NCI-H1694 treated with DMSO at 0.1 percent for 48 hours (cell line): ENCODE data around the gene PCDH12.

Experiments used
- DNase-seq: peaks from one replicate; lab custom pipeline; 2025; lab: John Stamatoyannopoulos, UW

PCDH12 gene

DNA sequence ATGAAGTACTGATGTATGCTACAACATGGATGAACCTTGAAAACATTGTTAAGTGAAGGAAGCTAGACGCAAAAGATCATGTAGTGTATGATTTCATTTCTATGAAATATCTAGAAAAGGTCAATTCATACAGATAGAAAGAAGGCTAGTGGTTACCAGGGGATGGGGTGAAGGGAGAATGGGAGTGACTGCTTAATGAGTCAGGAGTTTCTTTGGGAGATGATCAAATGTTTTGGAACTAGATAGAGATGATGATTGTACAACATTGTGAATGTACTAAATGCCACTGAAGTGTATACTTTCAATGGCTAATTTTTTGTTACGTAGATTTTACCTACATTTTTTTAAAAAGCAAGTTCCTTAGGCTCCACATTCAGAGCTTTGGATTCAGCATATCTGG is 49.2 kb downstream of the PCDH12 start:
- DNase-seq = no peak

DNA sequence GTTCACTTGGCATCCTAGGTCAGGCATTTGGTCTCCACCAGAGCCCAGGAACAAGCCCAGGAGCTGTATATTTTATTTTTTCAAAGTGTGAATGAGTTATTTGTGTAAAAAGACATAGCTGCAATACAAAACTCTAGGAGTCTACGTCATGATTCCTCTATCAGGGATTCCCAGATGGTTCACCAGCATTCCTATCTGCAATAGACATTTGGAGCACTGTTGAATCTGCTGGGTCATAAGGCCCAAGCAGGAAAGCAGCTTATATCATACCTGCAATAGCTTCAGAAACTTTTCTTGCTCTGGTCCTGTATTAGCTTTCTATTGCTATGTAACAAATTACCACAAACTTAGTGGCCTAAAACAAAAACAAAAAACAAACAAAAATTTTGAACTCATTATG is 51.0 kb downstream of the PCDH12 start:
- DNase-seq = no peak

DNA sequence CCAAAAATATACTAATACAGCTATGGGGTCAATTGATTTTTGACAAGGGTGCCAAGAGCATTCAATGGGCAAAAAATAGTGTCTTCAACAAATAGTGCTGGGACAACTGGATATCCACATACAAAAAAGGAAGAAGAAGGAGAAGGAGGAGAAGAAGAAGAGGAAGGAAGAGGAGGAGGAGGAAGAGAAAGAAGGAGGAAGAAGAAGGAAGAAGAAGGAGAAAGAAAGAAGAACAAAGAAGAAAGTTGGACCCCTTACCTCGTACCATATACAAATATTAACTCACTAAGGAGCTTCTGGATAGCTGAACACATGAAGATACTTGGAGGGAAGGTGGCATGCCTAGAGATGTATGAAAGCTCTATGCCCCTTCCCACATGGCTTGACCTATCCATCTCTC is 51.5 kb downstream of the PCDH12 start:
- DNase-seq = no peak

DNA sequence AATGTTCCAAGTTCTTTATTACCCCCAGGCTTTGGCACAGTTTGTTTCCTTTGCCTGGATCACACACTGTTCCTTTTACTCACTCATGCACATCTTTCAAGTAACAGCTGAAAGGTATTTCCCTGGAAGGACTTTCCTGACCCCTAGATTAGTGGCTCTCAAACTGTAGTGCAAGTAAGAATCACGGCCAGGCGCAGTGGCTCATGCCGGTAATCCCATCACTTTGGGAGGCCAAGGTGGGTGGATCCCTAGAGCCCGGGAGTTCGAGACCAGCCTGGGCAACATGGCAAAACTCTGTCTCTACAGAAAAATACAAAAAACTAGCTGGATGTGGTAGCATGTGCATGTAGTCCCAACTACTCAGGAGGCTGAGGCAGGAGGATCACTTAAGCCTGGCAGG is 53.5 kb downstream of the PCDH12 start:
- no peak for DNase-seq

DNA sequence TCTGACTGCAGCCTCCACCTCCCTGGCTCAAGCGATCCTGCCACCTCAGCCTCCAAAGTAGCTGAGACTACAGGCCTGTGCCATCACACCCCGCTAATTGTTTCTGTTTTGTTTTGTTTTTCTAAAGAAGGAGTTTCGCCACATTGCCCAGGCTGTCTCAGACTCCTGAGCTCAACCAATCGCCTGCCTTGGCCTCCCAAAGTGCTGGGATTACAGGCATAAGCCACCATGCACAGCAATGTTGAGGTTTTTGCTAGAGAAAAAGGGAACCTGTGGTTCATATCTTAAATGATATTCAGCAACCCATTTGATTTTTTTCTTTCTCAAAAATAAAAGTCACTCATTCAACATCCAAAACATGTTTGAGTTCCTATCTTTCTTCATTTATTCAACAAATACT is 54.7 kb downstream of the PCDH12 start:
- no peak for DNase-seq

DNA sequence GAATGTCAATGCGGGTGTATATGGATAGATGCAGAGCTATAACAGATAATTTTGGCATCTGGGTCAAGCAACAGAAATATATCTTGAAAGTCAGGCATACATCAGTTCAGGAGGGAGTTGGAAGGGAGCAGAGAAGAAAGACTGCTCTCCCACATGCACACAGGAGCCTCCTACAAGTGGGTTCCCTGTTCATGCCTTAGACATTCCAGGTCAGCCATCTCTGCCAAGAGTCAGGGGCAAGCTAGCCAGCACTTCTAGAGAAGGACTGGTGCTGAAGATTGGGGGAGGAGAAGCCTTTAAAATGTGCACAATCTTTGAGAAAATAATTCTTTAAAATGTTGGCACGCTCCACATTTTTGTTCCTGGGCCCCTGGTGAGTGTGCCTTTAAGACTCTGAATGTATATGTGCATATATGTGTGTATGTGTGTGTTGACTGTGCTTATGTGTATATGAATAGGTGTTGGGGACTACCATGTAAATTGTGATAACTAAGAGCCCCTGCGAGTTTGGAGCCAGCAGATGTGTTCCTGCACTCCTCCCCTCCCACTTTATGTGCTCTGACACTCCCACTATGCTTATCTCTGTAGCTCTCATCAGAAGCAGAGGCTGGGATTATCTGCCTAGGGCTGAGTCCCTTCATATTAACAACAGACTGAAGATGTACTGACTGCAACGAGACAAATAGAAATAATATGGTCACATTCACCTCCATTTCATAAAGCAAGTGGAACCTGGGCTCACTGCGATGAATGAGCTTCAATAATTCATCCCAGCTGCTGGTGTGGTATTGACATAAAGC is 55.8 kb downstream of the PCDH12 start:
- no peak for DNase-seq

DNA sequence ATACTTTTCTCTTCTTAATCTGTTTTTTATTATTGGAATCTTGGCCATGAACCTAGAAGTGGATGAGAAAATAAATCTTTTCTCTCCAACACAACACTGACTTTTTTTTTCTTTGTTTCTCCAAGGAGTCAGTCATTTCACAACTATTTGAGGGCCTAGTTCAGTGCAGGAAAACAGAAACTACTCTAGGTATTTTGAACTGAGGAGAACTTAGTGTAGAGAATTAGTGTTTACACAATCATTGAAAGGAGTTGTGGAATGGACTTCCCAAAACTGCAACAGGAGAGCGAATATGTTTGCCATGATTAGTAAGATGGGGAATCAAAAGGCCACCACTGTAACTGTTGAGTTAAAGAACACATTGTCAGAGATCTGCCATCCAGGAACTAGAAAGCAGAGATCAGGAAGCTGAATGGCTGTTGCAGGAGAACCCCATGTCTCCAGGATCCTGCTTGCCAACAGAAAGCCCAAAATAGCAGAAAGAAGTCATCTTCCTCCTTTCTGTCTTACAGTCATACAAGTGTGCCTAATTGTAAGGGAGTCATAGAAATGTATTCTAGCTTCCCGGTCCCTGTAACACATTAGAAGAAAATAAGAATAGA is 59.5 kb downstream of the PCDH12 start:
- DNase-seq = no peak

DNA sequence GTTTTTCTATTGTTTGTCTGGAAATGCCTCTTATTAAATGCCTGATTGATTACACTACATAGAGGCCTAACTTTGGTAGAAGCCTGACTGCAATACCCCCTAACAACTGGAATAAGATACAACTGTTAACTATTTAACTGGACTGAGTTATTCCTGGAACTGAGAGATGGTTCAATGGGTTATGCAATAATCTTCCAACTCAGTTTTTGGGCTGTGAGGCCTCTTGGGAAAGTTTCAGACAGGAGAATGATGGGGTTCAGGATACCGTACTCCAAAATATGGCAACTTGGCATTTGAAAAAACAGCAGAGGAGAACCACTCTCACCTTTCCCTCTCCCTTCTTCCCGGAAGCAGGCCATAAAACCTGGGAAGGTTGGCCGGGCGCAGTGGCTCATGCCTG is 60.6 kb downstream of the PCDH12 start:
- DNase-seq = no peak
